SK-N-SH (cell line): ENCODE measurements around the gene SMARCD2. TPM values are rescaled to one million over a fixed set of nuclear protein-coding genes. Genes with fewer than 3 reads are reported as not detected.

Experiments
- CTCF ChIA-PET: fragments of 300-600, 350-600 bp; formaldehyde crosslinking; extraction: SDS; loops from one replicate; lab custom pipeline; 2021; lab: Yijun Ruan, JAX
- POLR2A ChIA-PET: fragments of 350-600 bp; sonication (Branson Sonifier 250); formaldehyde crosslinking; extraction: SDS; loops from one replicate; lab custom pipeline; 2020; ENCODE audit warnings: antibody characterized with exemption, inconsistent platforms; lab: Yijun Ruan, JAX
- DNase-seq: peaks from one replicate; pipeline ENCODE4 v3.0.0; 2012
- H2AFZ ChIP-seq: fragments of 200-600 bp; sonication (generic); 2 replicates; pipeline ENCODE4 v1.8.1; 2016; ENCODE audit warnings: antibody characterized with exemption, mild to moderate bottlenecking, low read depth
- H3F3A ChIP-seq: fragments of 200-600 bp; sonication (generic); replicated peaks from 2 replicates; pipeline ENCODE3; 2016; ENCODE audit warnings: antibody characterized with exemption, mild to moderate bottlenecking; ENCODE audit not compliant: insufficient read depth
- H3K27ac ChIP-seq, 2 experiments: fragments of 200-500 bp in 1 of 2; fragments of 200-600 bp in 1 of 2; sonication (Bioruptor generic) in 1 of 2; sonication (generic), shearing (Covaris generic) in 1 of 2; 2 replicates each; pipeline versions ENCODE4 v1.5.1 to v1.6.1; 2014 to 2016; ENCODE audit warnings: low read depth in 2 of 2, inconsistent platforms in 1 of 2, low read length in 1 of 2, mild to moderate bottlenecking in 1 of 2, mixed read lengths in 1 of 2
- H3K27me3 ChIP-seq: fragments of 200-600 bp; sonication (generic), shearing (Covaris generic); 2 replicates; pipeline ENCODE4 v1.6.1; 2016; ENCODE audit warnings: mixed run types; ENCODE audit not compliant: insufficient read depth
- H3K36me3 ChIP-seq, 2 experiments: fragments of 200-500 bp in 1 of 2; fragments of 200-600 bp in 1 of 2; sonication (Bioruptor generic) in 1 of 2; sonication (generic) in 1 of 2; replicated peaks in 1 of 2; 2 replicates each; pipeline versions ENCODE3 to v1.5.1; 2014 to 2016; ENCODE audit warnings: low read length in 1 of 2, mild to moderate bottlenecking in 1 of 2; ENCODE audit not compliant: insufficient read depth in 2 of 2, control insufficient read depth in 1 of 2
- H3K4me1 ChIP-seq, 2 experiments: fragments of 200-500 bp in 1 of 2; fragments of 200-600 bp in 1 of 2; sonication (Bioruptor generic) in 1 of 2; sonication (generic), shearing (Covaris generic) in 1 of 2; 2 replicates each; pipeline versions ENCODE4 v1.5.1 to v1.6.1; 2014 to 2016; ENCODE audit warnings: low read depth in 1 of 2, low read length in 1 of 2, mixed run types in 1 of 2; ENCODE audit not compliant: insufficient read depth in 2 of 2, control insufficient read depth in 1 of 2
- H3K4me2 ChIP-seq: fragments of 200-600 bp; sonication (generic), shearing (Covaris generic); 2 replicates; pipeline ENCODE4 v1.6.1; 2017; ENCODE audit warnings: mixed run types
- H3K4me3 ChIP-seq, 2 experiments: fragments of 200-500 bp in 1 of 2; fragments of 200-600 bp in 1 of 2; sonication (Bioruptor generic) in 1 of 2; sonication (generic), shearing (Covaris generic) in 1 of 2; 2 replicates each; pipeline versions ENCODE4 v1.5.1 to v1.8.1; 2014 to 2016; ENCODE audit warnings: low read depth in 2 of 2, inconsistent platforms in 1 of 2, low read length in 1 of 2, mild to moderate bottlenecking in 1 of 2, mixed read lengths in 1 of 2, moderate library complexity in 1 of 2
- H3K79me2 ChIP-seq: fragments of 200-600 bp; sonication (generic); 2 replicates; pipeline ENCODE4 v1.8.1; 2017; ENCODE audit warnings: mild to moderate bottlenecking; ENCODE audit not compliant: insufficient read depth
- H3K9ac ChIP-seq: fragments of 200-600 bp; sonication (generic); 2 replicates; pipeline ENCODE4 v1.6.1; 2017; ENCODE audit warnings: mixed run types
- H3K9me2 ChIP-seq: fragments of 200-600 bp; sonication (generic); 2 replicates; pipeline ENCODE4 v1.6.1; 2017; ENCODE audit warnings: mixed run types
- H3K9me3 ChIP-seq: fragments of 200-600 bp; sonication (generic); 2 replicates; pipeline ENCODE4 v1.6.1; 2017; ENCODE audit warnings: mixed run types, mild to moderate bottlenecking, moderate library complexity
- H4K20me1 ChIP-seq: fragments of 200-600 bp; sonication (generic); 2 replicates; pipeline ENCODE4 v1.6.1; 2017; ENCODE audit warnings: mild to moderate bottlenecking, mixed run types; ENCODE audit not compliant: insufficient read depth
- ELF1 ChIP-seq: IDR thresholded peaks from 2 replicates; pipeline ENCODE4 v1.4.0; 2012
- FOSL2 ChIP-seq: IDR thresholded peaks from 2 replicates; pipeline ENCODE4 v1.4.0; 2012; ENCODE audit warnings: low read depth, mild to moderate bottlenecking, moderate library complexity, borderline replicate concordance
- JUND ChIP-seq: IDR thresholded peaks from 2 replicates; pipeline ENCODE4 v1.4.0; 2012
- MXI1 ChIP-seq: IDR thresholded peaks from 2 replicates; pipeline ENCODE4 v1.6.1; 2012; ENCODE audit warnings: mild to moderate bottlenecking, low read depth, low read length, improper control_type of control experiment
- NFIC ChIP-seq: IDR thresholded peaks from 2 replicates; pipeline ENCODE4 v1.4.0; 2012; ENCODE audit warnings: borderline replicate concordance
- POLR2AphosphoS5 ChIP-seq: IDR thresholded peaks from 2 replicates; pipeline ENCODE4 v1.6.1; 2012; ENCODE audit warnings: low read depth, low read length
- RCOR1 ChIP-seq: fragments of 150-350 bp; IDR thresholded peaks from 2 replicates; pipeline ENCODE4 v1.6.1; 2017; ENCODE audit warnings: antibody characterized with exemption, low read length
- RFX5 ChIP-seq: IDR thresholded peaks from 2 replicates; pipeline ENCODE4 v1.6.1; 2012; ENCODE audit warnings: mild to moderate bottlenecking, improper control_type of control experiment, low read length
- RXRA ChIP-seq: IDR thresholded peaks from 2 replicates; pipeline ENCODE4 v1.4.0; 2012; ENCODE audit warnings: low read depth, mild to moderate bottlenecking, borderline replicate concordance
- SIN3A ChIP-seq: IDR thresholded peaks from 2 replicates; pipeline ENCODE4 v1.6.1; 2012; ENCODE audit warnings: low read depth, mild to moderate bottlenecking, low read length, moderate library complexity, borderline replicate concordance
- TCF12 ChIP-seq: IDR thresholded peaks from 2 replicates; pipeline ENCODE4 v1.4.0; 2012
- TEAD4 ChIP-seq: IDR thresholded peaks from 2 replicates; pipeline ENCODE4 v1.4.0; 2012; ENCODE audit warnings: mild to moderate bottlenecking, borderline replicate concordance; ENCODE audit not compliant: insufficient read depth
- YY1 ChIP-seq: IDR thresholded peaks from 2 replicates; pipeline ENCODE4 v1.4.0; 2012; ENCODE audit warnings: low read depth, mild to moderate bottlenecking
- WGBS: methylation state at CpG from one replicate; pipeline ENCODE4 v1.1.6; 2017; ENCODE audit warnings: low lambda C conversion rate; 5-methylcytosine and 5-hydroxymethylcytosine counted together
- polyA plus RNA-seq, 3 experiments: library from polyadenylated mRNA; depleted of rRNA; stranded (reverse); fragments of >200 nt; gene quantifications; 2 replicates each; pipeline ENCODE4 v1.2.3, GENCODE V29; 2012
- TF ChIP-seq, protein P1 (sequence below): IDR thresholded peaks from 2 replicates; pipeline ENCODE4 v1.6.1; 2012; ENCODE audit warnings: mild to moderate bottlenecking, low read depth, low read length, moderate library complexity
- TF ChIP-seq, protein P2 (sequence below): IDR thresholded peaks from 2 replicates; pipeline ENCODE4 v1.4.0; 2012; ENCODE audit warnings: low read depth, borderline replicate concordance
- TF ChIP-seq, protein P3 (sequence below): fragments of 150-350 bp; IDR thresholded peaks from 2 replicates; pipeline ENCODE4 v1.6.1; 2016; ENCODE audit warnings: mild to moderate bottlenecking, low read depth, low read length
- TF ChIP-seq, protein P4 (sequence below): fragments of 200-600 bp; sonication (generic); IDR thresholded peaks from 2 replicates; pipeline ENCODE4 v1.6.1; 2017; ENCODE audit warnings: antibody characterized with exemption, mild to moderate bottlenecking, moderate library complexity
- TF ChIP-seq, protein P5 (sequence below): fragments of 150-350 bp; IDR thresholded peaks from 2 replicates; pipeline ENCODE4 v1.6.1; 2017; ENCODE audit warnings: antibody characterized with exemption, low read length, low read depth, borderline replicate concordance

The SMARCD2 gene
- polyA plus RNA-seq, 1 of the 3 experiments (the other 2 are of a cell fraction), result 89.1 TPM

DNA sequence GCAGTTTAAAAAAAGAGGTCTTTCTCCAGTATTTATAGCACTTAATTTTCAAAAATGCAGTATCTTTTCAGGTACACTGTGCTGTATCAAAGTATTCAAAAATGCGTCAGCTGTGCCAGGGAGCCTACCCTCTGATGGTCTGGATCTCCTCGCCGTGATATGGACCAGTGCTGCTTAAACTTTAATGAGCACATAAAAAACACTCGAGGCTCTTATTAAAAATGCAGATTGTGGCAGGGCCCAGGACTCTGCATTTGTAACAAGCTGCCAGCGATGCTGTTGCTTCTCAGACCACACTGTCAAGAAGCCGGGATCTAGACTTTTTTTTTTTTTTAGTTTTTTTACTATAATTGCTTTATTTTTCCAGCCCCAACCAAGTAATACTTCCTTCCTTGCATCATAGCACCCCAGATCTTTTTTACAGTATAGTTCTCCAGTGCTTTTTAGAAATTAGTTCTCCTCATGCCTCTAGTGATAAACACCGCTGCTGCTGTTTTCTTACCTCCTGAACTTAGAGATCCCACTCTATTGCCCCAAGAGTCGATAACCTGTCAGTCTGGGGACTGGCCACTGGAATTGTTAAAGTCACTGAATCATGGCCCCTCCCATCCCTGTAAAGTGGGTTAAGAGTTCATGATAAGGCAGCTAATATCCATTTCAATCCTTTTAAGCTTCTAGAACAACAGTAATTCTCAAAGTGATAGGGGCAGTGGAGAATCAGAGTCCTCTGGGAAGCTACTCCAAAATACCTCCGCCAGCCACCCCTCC is 1.6 kb upstream of the SMARCD2 start:
- Histone ChIP-seq H3K9me2 (no peaks in the 10 kb centered on the region), H3K9me3 (no peaks in the 10 kb centered on the region)
- POLR2A ChIA-PET, result interaction anchor here (0.8 to 9.2 kb wide), 6 partner anchors 14 to 302 kb away, joined by 3 to 108 read pairs (median 3); partner anchors contain the start of genes CCDC47, DDX42, FTSJ3 and PSMC5
- TF ChIP-seq TEAD4, result no peak
- TF ChIP-seq, protein P1, sequence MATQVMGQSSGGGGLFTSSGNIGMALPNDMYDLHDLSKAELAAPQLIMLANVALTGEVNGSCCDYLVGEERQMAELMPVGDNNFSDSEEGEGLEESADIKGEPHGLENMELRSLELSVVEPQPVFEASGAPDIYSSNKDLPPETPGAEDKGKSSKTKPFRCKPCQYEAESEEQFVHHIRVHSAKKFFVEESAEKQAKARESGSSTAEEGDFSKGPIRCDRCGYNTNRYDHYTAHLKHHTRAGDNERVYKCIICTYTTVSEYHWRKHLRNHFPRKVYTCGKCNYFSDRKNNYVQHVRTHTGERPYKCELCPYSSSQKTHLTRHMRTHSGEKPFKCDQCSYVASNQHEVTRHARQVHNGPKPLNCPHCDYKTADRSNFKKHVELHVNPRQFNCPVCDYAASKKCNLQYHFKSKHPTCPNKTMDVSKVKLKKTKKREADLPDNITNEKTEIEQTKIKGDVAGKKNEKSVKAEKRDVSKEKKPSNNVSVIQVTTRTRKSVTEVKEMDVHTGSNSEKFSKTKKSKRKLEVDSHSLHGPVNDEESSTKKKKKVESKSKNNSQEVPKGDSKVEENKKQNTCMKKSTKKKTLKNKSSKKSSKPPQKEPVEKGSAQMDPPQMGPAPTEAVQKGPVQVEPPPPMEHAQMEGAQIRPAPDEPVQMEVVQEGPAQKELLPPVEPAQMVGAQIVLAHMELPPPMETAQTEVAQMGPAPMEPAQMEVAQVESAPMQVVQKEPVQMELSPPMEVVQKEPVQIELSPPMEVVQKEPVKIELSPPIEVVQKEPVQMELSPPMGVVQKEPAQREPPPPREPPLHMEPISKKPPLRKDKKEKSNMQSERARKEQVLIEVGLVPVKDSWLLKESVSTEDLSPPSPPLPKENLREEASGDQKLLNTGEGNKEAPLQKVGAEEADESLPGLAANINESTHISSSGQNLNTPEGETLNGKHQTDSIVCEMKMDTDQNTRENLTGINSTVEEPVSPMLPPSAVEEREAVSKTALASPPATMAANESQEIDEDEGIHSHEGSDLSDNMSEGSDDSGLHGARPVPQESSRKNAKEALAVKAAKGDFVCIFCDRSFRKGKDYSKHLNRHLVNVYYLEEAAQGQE, result no peak
- TF ChIP-seq JUND, result no peak
- TF ChIP-seq MXI1, result no peak
- no peak for TF ChIP-seq POLR2AphosphoS5
- TF ChIP-seq RFX5, result no peak
- TF ChIP-seq ELF1, result no peak
- no peak for TF ChIP-seq FOSL2
- TF ChIP-seq, protein P2, sequence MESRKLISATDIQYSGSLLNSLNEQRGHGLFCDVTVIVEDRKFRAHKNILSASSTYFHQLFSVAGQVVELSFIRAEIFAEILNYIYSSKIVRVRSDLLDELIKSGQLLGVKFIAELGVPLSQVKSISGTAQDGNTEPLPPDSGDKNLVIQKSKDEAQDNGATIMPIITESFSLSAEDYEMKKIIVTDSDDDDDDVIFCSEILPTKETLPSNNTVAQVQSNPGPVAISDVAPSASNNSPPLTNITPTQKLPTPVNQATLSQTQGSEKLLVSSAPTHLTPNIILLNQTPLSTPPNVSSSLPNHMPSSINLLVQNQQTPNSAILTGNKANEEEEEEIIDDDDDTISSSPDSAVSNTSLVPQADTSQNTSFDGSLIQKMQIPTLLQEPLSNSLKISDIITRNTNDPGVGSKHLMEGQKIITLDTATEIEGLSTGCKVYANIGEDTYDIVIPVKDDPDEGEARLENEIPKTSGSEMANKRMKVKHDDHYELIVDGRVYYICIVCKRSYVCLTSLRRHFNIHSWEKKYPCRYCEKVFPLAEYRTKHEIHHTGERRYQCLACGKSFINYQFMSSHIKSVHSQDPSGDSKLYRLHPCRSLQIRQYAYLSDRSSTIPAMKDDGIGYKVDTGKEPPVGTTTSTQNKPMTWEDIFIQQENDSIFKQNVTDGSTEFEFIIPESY, result no peak
- TF ChIP-seq YY1, result no peak
- no peak for TF ChIP-seq NFIC
- no peak for TF ChIP-seq TCF12
- TF ChIP-seq RXRA, result no peak
- TF ChIP-seq, protein P3, sequence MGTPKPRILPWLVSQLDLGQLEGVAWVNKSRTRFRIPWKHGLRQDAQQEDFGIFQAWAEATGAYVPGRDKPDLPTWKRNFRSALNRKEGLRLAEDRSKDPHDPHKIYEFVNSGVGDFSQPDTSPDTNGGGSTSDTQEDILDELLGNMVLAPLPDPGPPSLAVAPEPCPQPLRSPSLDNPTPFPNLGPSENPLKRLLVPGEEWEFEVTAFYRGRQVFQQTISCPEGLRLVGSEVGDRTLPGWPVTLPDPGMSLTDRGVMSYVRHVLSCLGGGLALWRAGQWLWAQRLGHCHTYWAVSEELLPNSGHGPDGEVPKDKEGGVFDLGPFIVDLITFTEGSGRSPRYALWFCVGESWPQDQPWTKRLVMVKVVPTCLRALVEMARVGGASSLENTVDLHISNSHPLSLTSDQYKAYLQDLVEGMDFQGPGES, result no peak
- TF ChIP-seq, protein P4, sequence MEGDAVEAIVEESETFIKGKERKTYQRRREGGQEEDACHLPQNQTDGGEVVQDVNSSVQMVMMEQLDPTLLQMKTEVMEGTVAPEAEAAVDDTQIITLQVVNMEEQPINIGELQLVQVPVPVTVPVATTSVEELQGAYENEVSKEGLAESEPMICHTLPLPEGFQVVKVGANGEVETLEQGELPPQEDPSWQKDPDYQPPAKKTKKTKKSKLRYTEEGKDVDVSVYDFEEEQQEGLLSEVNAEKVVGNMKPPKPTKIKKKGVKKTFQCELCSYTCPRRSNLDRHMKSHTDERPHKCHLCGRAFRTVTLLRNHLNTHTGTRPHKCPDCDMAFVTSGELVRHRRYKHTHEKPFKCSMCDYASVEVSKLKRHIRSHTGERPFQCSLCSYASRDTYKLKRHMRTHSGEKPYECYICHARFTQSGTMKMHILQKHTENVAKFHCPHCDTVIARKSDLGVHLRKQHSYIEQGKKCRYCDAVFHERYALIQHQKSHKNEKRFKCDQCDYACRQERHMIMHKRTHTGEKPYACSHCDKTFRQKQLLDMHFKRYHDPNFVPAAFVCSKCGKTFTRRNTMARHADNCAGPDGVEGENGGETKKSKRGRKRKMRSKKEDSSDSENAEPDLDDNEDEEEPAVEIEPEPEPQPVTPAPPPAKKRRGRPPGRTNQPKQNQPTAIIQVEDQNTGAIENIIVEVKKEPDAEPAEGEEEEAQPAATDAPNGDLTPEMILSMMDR, result no peak
- TF ChIP-seq, protein P5, sequence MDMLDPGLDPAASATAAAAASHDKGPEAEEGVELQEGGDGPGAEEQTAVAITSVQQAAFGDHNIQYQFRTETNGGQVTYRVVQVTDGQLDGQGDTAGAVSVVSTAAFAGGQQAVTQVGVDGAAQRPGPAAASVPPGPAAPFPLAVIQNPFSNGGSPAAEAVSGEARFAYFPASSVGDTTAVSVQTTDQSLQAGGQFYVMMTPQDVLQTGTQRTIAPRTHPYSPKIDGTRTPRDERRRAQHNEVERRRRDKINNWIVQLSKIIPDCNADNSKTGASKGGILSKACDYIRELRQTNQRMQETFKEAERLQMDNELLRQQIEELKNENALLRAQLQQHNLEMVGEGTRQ, result no peak
- TF ChIP-seq RCOR1, result no peak
- no peak for TF ChIP-seq SIN3A
- TF ChIP-seq, all 33 proteins: peak for 0
- no peak for DNase-seq
- CTCF ChIA-PET, result interaction anchor here (1.2 to 9.1 kb wide), 7 partner anchors 9 to 22 kb away, joined by 3 to 96 read pairs (median 9); partner anchors contain the start of genes FTSJ3 and PSMC5
- Histone ChIP-seq H3K79me2 (peaks cover 32% of the 10 kb centered on the region), H3K4me3 (no peak overlapping the region), H4K20me1 (peaks cover 1% of the 10 kb centered on the region; the same call in 1 of the 2 replicates), H2AFZ (peak overlapping the region; percentile 96), H3K27me3 (no peaks in the 10 kb centered on the region), H3K36me3 (no peaks in the 10 kb centered on the region), H3K4me2 (peak overlapping the region; percentile 70; the same call in 1 of the 2 replicates), H3F3A (peaks cover 12% of the 10 kb centered on the region), H3K9ac (no peak overlapping the region), H3K4me1 (peaks cover 22 to 26% of the 10 kb centered on the region in 2 experiments), H3K27ac (no peak overlapping the region; a peak in 1 of 4 replicates)
- 87% methylated on average over 9 of the region's 9 CpGs for WGBS
